Fibroblast of the aortic adventitia (primary cell): Measurements from ENCODE around the gene C6orf58. TPM values are rescaled to one million over a fixed set of nuclear protein-coding genes. Genes with fewer than 3 reads are reported as not detected.

Experiments used
- DNase-seq: peaks from one replicate; pipeline ENCODE4 v3.0.0-alpha.2; 2010; ENCODE audit warnings: low read depth
- H3K4me3 ChIP-seq: 2 replicates; pipeline ENCODE4 v1.5.1; 2011; ENCODE audit warnings: low read depth, mild to moderate bottlenecking, control low read depth, low read length, moderate library complexity
- total RNA-seq: library from RNA; depleted of rRNA; stranded (reverse); fragments of >200 nt; gene quantifications from 2 replicates; pipeline ENCODE4 v1.2.3, GENCODE V29; 2012; ENCODE audit warnings: low replicate concordance
- TF ChIP-seq, protein P1 (sequence below): IDR thresholded peaks from 2 replicates; pipeline ENCODE4 v1.5.1; 2011; ENCODE audit warnings: mild to moderate bottlenecking, low read length, control low read depth, inconsistent platforms; ENCODE audit not compliant: insufficient read depth

C6orf58 gene
- total RNA-seq, 1 donor = not detected

DNA sequence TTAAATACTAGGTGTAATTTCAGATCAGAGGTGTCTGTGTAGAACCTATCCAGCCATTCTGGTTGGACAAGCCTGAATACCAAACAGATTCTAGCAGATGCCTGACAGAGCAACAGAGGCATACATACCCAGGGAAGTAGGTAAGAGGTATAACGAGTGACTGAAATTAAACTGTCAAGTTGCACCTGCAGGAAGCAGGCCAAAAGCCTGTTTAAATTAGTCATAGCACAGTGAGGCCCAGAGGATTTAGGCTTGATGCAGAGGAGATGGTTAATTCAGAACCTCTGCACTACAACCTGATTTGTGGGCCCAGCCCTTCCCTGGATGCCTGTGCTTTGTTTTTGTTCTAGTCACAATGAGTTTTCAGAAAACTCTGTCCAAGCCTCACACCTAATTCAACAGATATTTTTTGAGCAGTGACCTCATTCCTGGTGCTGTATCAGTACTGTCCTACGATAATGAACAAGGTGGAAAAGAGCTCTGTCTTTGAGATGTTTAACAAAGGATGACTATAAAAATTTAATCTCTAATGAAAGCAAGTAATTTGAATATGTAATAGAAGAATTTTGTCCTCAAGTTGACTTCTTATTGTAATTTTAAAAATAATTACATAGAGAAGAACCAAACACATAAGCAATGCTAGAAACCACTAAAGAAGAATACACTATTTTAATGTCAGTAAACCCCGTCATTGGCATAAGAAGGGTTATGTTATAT, 31.7 kb downstream of the C6orf58 start:
- DNase-seq = no peak
- TF ChIP-seq, protein P1, sequence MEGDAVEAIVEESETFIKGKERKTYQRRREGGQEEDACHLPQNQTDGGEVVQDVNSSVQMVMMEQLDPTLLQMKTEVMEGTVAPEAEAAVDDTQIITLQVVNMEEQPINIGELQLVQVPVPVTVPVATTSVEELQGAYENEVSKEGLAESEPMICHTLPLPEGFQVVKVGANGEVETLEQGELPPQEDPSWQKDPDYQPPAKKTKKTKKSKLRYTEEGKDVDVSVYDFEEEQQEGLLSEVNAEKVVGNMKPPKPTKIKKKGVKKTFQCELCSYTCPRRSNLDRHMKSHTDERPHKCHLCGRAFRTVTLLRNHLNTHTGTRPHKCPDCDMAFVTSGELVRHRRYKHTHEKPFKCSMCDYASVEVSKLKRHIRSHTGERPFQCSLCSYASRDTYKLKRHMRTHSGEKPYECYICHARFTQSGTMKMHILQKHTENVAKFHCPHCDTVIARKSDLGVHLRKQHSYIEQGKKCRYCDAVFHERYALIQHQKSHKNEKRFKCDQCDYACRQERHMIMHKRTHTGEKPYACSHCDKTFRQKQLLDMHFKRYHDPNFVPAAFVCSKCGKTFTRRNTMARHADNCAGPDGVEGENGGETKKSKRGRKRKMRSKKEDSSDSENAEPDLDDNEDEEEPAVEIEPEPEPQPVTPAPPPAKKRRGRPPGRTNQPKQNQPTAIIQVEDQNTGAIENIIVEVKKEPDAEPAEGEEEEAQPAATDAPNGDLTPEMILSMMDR = no peak
- no peak overlapping the region for H3K4me3 ChIP-seq

DNA sequence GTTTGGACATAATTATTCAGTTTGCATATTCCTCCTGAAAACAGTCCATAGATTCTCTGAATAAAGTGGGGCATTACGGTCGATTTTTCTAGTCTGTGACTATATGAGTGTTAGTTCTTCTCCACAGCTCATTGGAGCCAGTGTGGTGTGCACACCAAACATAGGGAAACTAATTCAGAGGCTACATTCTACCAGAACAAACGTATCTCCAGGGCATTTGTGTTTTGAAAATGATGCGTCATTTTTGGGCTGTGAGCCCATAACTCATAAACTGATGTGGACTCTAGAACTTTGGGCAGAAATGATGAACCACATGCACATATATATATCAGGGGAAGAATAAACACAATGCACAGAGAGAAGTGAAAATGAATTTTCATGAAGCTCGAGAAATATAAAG, 41.8 kb downstream of the C6orf58 start:
- peak; percentile 29 for DNase-seq
- TF ChIP-seq, protein P1 = no peak
- no peak overlapping the region for H3K4me3 ChIP-seq

DNA sequence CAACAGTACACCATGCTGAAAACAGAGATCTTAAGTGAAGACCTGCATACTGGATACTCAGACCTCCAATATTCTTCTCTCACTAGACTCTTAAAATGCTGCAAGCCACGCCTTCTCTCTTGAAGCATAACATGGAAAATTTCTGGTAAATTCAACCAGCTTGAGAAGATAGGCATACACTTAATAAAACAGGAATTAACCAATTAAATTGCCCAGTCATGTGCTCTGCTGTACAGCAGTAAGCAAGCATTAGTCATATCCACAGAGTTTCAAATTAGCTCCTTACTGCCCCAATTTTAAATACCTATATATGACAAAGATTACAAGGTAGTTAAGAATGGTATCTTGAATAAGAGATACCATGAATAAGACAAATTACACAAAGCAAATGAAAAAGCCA, 53.8 kb downstream of the C6orf58 start:
- TF ChIP-seq, protein P1 = no peak
- H3K4me3 ChIP-seq = no peak overlapping the region
- DNase-seq = no peak

DNA sequence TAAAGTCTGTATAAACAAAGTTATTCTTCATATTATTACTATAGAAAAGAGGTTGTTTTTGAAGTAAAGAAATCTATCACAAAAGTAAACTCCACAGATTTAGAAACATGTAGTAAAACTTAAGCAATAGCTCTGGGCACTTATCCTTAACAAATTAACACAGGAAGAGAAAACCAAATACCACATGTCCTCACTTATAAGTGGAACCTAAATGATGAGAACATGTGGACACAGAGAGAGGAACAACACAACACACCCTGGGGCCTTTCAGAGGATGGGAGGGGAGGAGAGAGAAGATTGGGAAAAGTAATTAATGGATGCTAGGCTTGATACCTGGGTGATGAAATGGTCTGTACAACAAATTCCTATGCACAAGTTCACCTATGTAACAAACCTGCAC, 57.2 kb downstream of the C6orf58 start:
- H3K4me3 ChIP-seq = no peak overlapping the region
- no peak for DNase-seq
- TF ChIP-seq, protein P1 = no peak

DNA sequence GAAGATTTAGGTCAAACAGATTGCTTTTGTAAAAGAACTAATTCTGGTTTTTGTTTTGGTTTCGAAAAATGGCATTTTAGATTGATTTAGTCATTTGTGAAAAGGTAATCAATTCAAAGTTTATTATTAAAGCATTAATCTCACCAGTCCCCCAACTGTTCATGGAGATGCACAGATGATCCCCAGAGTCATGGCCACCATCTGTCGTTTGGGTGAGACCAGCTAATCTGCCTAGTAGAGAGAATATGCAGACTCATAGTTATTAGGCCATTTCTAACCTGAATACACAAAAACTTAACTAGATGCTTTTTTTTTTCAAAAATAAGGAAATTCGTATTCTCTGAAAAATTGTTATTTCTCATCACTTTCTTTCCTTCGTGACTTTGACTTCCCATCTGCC, 58.1 kb downstream of the C6orf58 start:
- no peak for DNase-seq
- H3K4me3 ChIP-seq = no peak overlapping the region
- TF ChIP-seq, protein P1 = no peak

DNA sequence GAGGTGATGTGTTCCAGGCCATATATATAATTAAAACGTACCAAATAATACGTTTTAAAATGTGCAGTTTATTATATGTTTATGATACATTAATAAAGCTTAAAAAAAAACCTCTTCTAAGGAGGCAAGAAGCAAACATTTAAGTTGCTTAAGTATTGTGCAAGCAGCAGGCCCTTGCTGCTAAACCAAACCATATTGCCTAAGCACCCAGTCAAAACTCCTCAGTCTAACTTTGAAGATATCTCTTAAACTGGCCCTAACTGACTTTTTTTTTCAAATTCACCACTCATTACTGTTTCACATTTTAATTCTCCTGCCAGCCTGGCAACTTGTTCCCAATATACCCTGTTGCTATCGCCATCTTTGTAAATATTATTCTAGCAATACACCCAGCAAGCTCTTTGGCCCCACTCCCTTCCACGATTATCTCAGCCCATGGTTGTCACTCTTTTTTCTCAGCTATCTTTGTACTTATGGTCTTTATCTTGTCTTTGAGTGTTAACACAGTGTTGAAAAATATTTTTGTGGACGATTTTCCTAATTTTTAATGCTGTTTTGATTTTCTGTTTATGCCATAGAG, 60.9 kb downstream of the C6orf58 start:
- TF ChIP-seq, protein P1 = no peak
- peak; percentile 34 for DNase-seq
- H3K4me3 ChIP-seq = no peak overlapping the region

Other genes with a start within 250 kb of the C6orf58 start
- gene ECHDC1, start 233.6 kb upstream of the C6orf58 start, total RNA-seq = 69.3 and 78.0 TPM in 2 replicates
- 1.5 and 12.8 TPM in 2 replicates for gene KIAA0408, start 117.8 kb upstream of the C6orf58 start, total RNA-seq